GM19397 (cell line): Measurements from ENCODE around the gene KIR3DL2.
"Not testable (repeated sequence)": the region's sequence is repeated elsewhere in the genome, so short reads cannot be mapped to it uniquely, and the experiment has no call there.

Experiments
- ATAC-seq: cut with Tn5 transposase; IDR thresholded peaks from one replicate; pipeline ENCODE4 v1.9.1; 2021; ENCODE audit warnings: mild to moderate bottlenecking, moderate library complexity; ENCODE audit not compliant: unreplicated experiment

KIR3DL2 gene

GRCh38 chr19:54863459-54863858 lies 13.2 kb downstream of the KIR3DL2 start:
- ATAC-seq, result not testable (repeated sequence)

- ATAC-seq, result no peak
Measured at GRCh38 chr19:54871696-54872095, 21.5 kb downstream of the KIR3DL2 start.

DNA sequence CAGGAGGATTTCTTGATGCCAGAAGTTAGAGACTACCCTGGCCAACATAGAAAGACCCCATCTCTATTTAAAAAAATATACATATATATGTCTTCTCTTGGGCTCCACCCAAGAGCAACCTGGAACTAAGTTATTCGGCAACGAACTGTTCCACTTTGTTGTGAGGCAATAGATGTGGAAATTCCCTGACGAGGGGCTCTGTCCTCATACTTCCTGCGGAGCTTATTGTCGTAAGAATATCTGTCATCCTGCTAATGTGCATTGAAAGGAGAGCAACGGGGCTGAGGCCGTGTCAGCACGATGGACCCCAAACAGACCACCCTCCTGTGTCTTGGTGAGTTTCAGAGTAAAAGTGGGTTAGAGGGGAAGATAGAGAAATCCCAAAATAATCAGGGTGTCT lies 23.7 kb downstream of the KIR3DL2 start, which contains the start of gene FCAR:
TSS of gene FCAR (plus strand) at position 246 of the 400 bp plus-strand sequence. CDS start at position 301, 55 bp downstream.
- no peak for ATAC-seq

- no peak for ATAC-seq
Measured at GRCh38 chr19:54875506-54875905, 25.3 kb downstream of the KIR3DL2 start.

DNA sequence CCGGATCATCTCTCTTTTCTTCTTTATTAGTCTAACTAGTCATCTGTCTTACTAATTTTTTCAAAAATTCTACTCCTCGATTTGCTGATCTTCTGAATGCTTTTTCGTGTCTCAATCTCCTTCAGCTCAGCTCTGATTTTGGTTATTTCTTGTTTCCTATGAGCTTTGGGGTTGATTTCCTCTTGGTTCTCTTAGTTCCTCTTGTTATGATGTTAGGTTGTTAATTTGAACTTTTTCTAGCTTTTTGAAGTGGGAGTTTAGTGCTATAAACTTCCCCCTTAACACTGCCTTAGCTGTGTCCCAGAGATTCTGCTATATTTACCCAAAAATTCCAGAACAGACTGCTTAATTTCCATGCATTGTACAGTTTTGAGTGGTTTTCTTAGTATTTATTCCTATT lies 27.2 kb downstream of the KIR3DL2 start:
- ATAC-seq, result no peak

DNA sequence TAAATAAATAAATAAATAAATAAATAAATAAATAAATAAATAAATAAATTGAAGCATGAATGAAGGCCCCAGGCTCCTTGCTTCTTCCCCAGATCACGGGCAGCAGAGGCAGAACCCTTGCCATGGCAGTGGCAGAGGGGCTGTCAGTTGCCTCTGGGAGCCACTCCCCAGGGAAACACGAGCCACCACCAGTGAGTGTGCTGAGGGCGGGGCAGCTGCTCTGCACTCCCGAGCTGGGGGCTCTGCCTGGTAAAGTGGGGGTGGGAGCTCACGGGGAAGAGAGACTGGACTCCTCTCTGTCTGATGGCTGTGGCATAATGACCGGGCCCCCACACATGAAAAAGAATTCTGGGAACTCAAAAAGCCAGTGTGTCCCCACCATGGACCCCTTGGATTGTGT lies 31.6 kb downstream of the KIR3DL2 start:
- ATAC-seq, result no peak

DNA sequence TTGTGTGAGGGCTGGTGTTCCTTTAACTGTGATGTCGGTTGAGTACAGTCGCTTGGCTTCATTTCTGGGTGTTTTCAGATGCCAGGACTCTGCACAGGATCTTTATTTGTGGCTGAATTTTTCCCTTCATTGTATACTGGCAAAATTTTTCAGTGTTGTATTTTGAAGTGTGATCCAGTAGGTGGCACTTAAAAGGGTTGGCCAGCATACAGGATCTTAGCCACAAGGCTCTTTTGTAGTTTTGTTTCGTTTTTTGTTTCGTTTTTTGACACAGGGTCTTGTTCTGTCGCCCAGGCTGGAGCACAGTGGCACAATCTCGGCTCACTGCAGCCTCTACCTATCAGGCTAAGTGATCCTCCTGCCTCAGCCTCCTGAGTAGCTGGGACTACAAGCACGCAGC lies 32.5 kb downstream of the KIR3DL2 start:
- no peak for ATAC-seq

DNA sequence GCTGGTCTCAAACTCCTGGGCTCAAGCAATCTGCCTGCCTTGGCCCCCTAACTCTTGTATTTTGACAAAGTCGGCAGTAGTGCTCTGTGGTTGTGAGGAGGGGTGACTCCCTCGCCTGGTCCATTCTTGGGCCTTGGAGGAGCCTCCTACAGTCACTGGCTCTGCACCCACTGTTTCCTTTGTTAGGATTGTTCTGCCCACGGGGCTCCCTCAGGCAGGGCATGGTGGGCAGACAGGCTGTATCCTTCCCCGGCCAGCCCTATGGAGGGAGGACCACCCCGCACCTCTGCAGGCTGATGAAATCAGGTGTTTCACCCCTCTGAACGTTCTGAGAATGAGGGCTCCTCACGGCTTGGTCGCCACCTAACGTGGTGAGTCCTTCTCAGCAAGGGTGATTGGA lies 33.0 kb downstream of the KIR3DL2 start:
- no peak for ATAC-seq

DNA sequence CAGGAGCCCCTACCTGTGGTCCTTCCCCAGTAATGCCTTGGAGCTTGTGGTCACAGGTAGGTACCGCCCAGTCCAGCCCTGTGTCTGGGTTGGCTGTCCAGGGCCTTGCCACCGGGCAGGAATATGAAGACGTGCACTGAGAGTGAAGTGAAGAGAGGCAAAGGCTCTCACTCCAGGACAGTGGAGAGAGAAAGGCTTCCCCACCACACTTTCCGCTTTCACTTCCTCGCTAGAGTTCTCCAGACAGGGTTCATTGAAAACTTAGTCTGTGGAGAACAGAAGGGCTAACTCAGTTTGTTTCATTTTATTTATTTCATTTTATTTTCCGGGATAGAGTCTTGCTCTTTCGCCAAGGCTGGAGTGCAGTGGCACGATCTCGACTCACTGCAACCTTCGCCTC lies 38.0 kb downstream of the KIR3DL2 start:
- ATAC-seq, result no peak

- ATAC-seq, result no peak
Measured at GRCh38 chr19:54889566-54889965, 39.3 kb downstream of the KIR3DL2 start.

GRCh38 chr19:54893406-54893805 lies 43.2 kb downstream of the KIR3DL2 start:
- ATAC-seq, result no peak

GRCh38 chr19:54894106-54894505 lies 43.9 kb downstream of the KIR3DL2 start:
- ATAC-seq, result not testable (repeated sequence)

DNA sequence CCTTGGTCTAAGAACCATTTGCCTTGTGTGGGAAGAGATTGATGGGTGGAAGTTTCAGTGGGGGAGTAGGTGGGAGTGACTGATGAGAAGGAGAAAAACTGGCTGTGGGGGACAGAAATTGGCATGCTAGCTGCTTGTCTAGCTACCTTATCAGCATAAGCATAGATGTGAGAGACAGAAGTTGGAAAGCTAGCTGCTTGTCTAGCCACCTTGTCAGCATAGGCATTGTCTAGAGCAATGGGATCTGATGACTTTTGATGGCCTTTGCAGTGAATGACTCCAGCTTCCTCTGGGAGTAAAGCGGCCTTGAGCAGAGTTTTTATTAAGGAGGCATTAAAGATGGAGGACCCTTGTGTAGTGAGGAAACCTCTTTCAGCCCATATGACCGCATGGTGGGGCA lies 45.8 kb downstream of the KIR3DL2 start:
- no peak for ATAC-seq

DNA sequence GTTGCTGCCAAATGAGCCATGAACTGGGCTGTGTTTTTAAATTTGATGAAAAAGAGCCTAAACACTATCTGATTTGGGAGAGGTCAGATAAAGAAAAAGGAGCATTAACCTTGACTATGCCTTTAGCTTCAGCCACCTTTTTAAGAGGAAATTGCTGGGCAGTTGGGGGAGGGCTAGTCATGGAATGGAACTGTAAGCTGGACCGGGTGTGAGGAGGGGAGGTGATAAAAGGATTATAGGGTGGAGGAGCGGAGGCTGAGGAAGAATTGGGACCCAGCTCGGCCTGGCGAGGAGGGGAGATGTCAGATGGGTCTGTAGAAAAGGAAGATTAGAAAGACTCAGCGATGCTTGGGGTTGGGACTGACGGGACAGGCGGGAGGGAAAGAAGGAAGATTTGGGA lies 48.4 kb downstream of the KIR3DL2 start:
- ATAC-seq, result not testable (repeated sequence)

DNA sequence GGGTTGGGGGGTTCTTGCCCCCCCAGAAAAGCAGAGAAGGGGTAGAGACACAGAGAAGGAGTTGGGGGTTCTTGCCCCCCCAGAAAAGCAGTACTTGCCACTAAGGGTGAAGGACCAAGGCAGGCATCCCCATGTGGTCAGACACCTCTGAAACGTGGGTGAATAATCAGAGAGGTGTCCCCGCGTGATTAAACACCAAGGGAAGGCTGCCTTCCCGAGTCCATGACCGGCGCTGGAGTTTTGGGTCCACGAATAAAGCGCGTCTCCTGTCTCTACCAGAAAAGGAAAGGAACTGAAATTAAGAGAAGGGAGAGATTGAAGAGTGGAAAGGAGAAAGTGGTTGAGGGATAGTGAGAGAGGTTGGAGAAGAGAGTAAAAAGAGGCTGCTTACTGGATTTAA lies 49.4 kb downstream of the KIR3DL2 start:
- ATAC-seq, result not testable (repeated sequence)

DNA sequence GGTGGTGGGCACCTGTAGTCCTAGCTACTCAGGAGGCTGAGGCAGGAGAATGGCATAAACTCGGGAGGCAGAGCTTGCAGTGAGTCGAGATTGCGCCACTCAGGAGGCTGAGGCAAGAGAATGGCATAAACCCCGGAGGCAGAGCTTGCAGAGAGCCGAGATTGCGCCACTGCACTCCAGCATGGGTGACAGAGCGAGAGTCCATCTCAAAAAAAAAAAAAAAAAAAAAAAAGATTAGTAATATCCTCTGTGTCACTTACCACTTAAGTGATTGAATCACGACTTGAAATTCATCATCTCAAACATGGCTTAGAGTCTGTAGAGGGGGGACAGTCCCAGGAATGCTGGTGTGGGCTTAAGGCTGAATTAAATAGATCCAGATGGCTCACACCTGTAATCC lies 50.9 kb downstream of the KIR3DL2 start:
- ATAC-seq, result not testable (repeated sequence)

- ATAC-seq, result no peak
Measured at GRCh38 chr19:54902061-54902460, 51.8 kb downstream of the KIR3DL2 start.

DNA sequence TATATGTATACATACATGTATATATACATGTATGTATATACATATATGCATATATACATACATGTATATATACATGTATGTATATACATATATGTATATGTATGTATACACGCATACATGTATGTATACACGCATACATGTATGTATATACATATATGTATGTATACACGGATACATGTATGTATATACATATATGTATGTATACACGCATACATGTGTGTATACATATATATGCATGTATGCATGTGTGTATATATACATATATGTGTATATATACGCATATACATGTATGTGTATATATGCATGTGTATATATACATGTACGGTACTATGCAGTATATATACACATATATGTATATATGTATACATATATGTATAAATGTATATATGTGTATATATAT lies 53.1 kb downstream of the KIR3DL2 start:
- no peak for ATAC-seq

DNA sequence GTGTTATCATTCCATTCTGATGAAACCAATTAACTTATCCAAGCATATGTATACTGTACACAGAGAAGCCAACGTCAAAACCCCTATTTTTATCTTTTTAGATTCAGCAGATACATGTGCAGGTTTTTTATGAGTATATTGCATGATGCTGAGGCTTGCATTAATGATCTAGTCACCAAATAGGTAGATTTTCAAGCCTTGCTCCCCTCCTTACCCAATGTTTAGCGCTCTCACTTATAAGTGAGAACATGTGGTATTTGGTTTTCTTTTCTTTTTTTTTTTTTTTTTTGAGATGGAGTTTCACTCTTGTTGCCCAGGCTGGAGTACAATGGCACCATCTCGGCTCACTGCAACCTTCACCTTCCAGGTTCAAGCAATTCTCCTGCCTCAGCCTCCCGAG lies 54.0 kb downstream of the KIR3DL2 start:
- ATAC-seq, result not testable (repeated sequence)

- no peak for ATAC-seq
Measured at GRCh38 chr19:54905421-54905802, 55.2 kb downstream of the KIR3DL2 start.

GRCh38 chr19:54905803-54906511 lies 55.7 kb downstream of the KIR3DL2 start, which contains the start of gene NCR1:
TSS of gene NCR1 (plus strand) at chr19:54906148. CDS start at chr19:54906188, 40 bp downstream.
- ATAC-seq, result no peak

GRCh38 chr19:54906819-54907218 lies 56.6 kb downstream of the KIR3DL2 start:
- ATAC-seq, result no peak

- not testable (repeated sequence) for ATAC-seq
Measured at GRCh38 chr19:54907899-54908298, 57.7 kb downstream of the KIR3DL2 start.
